ENCODE results near the gene TUBA3E.
"Not testable (repeated sequence)": the region's sequence is repeated elsewhere in the genome, so short reads cannot be mapped to it uniquely, and the experiment has no call there.

Gene TUBA3E

DNA sequence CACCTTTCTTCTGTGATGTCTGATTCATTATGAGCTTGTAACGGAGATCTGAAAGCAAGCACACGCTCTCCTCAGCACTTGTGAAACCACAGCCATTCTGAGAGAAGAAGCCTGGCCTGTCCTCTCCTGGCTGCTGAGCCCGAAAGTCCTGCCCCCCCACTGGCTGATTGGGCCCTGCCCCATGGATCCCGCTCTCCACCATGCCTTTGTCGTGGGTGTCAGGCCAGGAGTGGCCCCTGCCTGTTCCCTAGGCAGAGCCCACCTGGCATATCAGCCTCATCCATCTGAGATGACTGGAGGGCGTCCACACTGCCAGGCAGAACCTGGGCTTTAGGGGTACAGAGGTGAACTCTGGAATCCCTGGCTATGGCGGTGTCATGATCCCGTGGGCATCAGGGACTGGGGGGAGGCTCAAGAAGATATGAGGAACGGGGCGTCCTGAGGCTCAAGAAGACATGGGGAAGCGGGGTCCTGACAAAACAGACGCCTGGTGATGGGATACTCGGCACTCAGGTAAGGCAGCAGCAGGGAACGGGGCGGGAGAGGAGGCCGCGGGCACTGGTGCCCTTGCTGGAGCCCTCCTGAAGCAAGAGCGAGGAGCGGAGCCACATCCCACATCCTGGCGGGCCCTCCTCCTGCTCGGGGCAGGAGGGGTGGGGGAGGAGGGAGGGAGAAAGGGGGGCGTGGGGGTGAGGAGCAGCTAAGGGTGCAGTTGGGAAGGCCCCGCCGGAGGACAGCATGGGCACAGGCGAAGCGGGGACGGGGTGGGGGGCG is 54.8 kb downstream of the TUBA3E start:
- not testable (repeated sequence) for H3K27ac ChIP-seq (ENCODE audit: low read length); H3K4me3 ChIP-seq (ENCODE audit: low read length in 2 of 2); H3K9ac ChIP-seq (ENCODE audit: low read length in 2 of 2); H3K27me3 ChIP-seq (ENCODE audit: control insufficient read depth in 1 of 2, insufficient read depth in 2 of 2, low read length in 2 of 2); H3K4me1 ChIP-seq (ENCODE audit: control insufficient read depth, insufficient read depth, low read length); H3K9me3 ChIP-seq (ENCODE audit: control insufficient read depth in 2 of 2, low read length in 2 of 2); H3K36me3 ChIP-seq (ENCODE audit: control insufficient read depth in 2 of 2, insufficient read depth in 2 of 2, low read length in 2 of 2)

GRCh38 chr2:130142396-130143265 is 55.6 kb downstream of the TUBA3E start:
- not testable (repeated sequence) for H3K27me3 ChIP-seq (ENCODE audit: control insufficient read depth in 1 of 2, insufficient read depth in 2 of 2, low read length in 2 of 2); H3K9me3 ChIP-seq (ENCODE audit: control insufficient read depth in 2 of 2, low read length in 2 of 2); H3K36me3 ChIP-seq (ENCODE audit: control insufficient read depth in 2 of 2, insufficient read depth in 2 of 2, low read length in 2 of 2); H3K4me1 ChIP-seq (ENCODE audit: control insufficient read depth, insufficient read depth, low read length); H3K27ac ChIP-seq (ENCODE audit: low read length); H3K4me3 ChIP-seq (ENCODE audit: low read length in 2 of 2); H3K9ac ChIP-seq (ENCODE audit: low read length in 2 of 2)
